HG02973 (cell line): Measurements from ENCODE around the gene STAT3.
"Not testable (repeated sequence)": the region's sequence is repeated elsewhere in the genome, so short reads cannot be mapped to it uniquely, and the experiment has no call there.

ENCODE experiments used
- ATAC-seq: cut with Tn5 transposase; IDR thresholded peaks from one replicate; pipeline ENCODE4 v1.9.1; 2021; ENCODE audit warnings: moderate library complexity; ENCODE audit not compliant: unreplicated experiment

The STAT3 gene

DNA sequence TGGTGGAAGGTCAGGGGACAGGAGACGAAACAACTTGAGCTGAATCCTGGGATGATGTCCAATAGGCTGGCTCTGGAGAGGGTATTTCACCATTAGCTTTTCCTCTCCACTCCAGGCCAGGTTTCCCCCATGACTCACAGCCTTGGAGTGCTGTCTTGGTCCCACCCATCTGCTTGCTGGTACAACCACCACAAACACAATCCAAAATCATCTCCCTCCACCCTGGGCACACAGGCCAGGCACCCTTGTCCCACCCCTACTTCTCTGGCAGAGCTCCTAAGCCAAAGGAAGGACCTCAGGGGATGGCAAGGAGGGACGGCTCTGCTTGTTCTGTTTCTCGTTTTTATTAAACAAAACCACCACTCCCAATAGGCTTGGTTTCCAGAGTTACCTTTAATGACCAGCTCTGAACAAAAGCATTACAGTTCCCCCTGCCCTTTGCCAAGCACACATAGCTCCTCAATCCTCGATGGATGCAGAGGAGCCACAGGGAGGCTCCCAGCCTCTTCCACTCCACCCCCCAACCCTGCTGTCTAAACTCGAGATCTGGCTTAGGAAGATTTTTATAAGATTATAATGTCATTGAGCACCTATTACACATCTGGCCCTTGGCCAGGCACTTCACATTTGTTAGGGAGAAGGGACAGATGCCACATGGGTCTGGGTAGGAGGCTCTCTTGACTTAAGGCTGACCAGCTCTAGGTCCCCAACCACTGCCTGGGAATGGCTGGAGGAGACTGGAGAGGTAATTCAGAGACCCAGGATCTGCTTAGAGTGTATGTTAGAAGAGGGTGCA is 21.5 kb upstream of the STAT3 start:
- ATAC-seq: no peak

DNA sequence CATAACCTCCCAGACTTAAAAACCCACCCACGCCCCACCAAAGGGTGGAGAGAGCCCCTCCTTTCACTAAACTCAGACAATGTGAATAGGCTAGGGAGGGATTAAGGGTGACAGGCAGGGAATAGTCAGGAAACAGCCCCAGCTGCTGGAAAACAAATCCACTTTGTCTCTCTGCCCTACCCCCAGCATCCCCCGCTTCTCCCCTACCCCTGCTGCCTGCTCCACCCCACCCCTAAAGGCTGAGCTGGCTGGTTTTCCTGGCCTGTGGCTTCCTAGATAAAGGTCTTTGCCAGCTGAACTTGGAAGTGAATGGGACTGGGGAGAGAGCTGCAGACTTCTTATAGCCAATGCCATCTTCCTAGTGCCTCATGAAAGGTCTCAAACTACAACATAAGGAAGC is 19.8 kb upstream of the STAT3 start:
- ATAC-seq: no peak

DNA sequence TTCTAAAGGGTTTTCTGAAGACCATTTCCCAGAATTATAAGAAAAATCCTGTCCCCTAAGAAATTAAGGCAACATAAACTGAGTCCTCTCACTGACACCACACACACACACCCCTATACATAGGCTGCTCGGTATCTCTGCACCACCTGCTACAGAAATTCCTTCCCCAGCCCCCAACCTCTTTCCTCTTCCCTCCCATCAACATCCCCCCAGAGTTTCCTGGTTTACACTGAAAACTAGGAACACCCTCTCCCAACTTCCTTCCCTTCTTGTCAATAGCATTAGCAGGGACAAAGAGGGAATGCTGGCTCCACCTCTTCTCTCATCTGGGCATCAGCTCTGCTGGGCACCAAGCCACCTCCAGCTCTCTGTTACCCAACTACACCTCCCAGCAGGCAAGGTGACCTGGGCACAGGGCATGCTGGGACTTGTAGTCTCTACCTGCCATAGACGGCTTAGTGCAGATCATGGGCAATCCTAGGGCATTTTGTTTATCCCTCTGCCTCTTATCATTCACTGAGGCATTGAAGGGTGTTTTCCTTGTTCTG is 19.1 kb upstream of the STAT3 start:
- ATAC-seq: no peak

DNA sequence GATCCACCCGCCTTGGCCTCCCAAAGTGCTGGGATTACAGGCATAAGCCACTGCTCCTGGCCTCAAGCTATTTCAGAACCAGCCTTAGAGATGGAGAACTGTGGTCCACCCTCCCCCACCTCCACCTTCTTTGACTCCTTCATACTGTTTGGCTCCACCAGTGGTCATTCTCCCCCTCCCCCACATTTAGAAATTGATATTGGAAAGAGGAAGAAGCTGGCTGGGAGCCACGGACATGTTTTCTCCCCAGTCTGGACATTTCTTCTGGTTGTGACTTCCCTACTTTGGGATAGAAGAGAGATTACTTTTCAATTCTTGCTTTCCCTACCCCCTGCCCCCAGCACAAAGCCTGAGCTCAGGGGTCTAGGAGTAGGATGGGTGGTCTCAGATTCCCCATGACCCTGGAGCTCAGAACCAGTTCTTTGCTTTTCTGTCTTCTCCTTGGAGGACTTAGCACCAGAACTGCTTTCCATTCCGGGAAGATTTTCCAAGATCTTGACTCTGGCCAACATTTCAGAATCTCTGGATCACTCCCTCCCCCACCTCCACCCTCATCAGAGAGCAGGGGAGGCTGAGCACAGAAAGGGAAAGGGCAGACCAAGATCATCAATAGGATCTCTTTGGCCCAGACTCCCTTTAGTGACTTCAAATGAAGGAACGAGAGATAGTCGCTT is 18.5 kb upstream of the STAT3 start:
- ATAC-seq: no peak

DNA sequence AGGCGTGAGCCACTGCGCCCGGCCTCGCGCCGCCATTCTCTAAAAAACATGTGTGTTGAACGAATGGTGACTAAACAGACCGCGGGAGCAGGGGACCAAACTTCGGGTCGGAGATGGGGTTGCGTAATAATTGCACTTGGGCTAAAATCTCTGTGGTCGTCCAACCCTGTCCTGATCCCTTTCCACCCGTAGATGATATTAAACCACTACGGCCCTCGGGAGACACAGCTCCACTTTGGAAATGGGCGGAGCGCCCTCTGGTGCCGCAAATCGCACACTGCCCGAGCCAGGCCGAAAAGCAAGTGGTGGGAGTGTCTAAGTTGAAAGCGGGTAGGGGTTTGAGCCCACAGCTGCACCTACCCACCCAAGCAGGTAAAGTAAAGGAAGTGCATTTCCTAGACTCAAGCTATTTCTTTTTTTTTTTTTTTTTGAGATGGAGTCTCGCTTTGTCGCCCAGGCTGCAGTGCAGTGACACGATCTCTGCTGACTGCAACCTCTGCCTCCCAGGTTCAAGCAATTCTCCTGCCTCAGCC is 17.8 kb upstream of the STAT3 start:
- ATAC-seq: no peak

DNA sequence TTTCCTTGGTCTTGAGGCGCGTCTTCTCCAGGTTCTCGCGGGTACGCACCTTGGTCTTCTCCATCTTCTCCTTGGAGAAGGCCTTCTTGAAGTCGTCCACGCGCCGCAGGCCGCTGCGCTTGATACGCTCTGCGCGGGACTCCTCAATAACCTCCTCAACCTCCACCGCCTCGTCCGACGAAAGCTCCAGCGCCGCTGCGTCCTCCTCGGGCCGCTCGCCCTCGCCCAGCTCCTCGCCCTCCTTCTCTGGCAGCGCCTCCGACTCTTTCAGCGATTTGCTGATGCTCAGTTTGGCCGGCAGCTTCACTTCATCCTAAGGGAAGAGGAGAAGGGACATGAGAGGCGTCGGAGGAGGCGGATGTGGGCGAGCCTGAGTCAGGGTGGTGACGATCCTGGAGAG is 16.8 kb upstream of the STAT3 start:
- ATAC-seq: no peak

DNA sequence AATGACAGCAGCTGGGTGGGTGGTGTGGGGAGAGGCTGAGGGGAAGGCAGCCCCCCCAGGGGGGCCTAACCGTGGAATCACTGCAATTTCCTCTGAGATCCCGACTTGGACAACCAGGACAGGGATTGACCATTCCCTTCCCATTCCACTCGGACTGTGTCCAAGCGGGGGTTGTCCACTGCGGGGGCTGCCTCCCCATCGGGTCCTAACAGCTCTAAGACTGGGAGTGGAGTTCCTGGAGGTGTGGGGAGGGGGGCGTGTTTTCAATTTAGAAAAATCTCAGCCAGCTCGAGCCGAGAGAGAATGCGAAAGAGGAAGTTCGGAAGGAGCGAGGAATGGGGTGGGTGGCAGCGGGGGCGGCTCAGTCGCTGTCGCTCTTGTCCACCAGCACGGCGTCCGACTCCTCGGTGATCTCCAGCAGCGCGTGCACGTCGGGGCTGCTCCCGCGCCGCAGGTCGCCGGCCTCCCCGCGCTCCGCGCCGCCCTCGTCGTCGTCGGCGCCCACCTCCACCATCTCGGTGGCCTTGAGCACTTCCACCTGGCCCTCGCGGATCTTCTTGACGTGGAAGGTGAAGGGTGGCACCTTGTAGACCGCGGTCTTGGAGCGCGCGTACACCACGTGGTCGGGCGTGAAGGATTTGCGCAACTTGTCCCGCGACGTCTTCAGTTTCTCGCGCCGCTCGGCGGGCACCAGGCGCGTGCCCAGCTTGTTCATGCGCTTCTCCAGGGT is 16.2 kb upstream of the STAT3 start:
- ATAC-seq: no peak

DNA sequence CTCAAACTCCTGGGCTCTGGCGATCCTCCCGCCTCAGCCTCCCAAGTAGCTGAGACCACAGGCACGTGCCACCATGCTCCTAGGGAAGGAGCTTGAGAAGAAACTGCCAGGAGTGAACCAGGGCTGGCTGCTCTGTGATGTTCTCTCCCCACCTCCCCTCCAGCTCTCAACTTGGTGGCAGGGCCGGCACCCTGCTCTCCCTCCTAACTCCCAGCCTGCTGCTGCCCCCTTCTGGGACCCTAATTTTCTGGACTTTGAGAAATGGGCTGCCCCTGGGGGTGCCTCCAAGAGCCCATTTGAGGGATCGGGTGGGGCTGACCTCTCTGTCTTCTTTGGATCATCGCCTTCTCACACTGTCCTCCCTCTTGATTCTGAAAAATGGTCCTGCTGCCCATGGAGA is 14.9 kb upstream of the STAT3 start:
- ATAC-seq: no peak

DNA sequence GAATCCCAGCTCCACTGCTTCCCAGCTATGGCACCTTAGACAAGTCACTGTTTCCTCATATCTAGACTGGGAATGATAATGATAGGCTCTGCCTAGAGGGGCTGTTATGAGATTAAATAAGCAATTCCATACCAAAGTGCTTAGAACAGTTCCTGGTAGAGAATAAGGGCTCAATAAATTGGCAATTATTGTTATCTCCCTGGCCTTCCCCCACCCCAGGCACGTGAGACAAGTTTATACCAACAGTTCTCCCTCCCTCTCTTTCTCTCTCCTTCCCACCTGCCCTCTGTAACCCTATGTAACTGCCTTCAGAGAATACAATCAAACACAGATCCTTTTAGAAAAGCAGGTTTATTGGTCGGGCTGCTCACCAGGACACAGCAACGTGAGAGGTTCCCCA is 13.9 kb upstream of the STAT3 start:
- no peak for ATAC-seq

DNA sequence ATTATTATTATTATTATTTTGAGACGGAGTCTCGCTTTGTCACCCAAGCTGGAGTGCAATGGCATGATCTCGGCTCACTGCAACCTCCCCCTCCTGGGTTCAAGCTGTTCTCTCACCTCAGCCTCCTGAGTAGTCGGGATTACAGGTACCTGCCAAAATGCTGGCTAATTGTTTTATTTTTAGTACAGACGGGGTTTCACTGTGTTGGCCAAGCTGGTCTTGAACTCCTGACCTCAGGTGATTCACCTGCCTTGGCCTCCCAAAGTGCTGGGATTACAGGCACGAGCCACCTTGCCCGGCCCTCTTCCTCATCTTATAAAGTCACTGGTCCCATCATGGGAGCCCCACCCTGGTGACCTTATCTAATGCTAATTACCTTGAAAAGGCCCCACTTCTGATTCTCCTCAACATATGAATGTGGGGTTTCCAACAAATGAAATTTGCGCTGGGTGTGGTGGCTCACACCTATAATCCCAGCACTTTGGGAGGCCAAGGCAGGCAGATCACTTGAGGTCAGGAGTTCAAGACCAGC is 12.7 kb upstream of the STAT3 start:
- not testable (repeated sequence) for ATAC-seq

DNA sequence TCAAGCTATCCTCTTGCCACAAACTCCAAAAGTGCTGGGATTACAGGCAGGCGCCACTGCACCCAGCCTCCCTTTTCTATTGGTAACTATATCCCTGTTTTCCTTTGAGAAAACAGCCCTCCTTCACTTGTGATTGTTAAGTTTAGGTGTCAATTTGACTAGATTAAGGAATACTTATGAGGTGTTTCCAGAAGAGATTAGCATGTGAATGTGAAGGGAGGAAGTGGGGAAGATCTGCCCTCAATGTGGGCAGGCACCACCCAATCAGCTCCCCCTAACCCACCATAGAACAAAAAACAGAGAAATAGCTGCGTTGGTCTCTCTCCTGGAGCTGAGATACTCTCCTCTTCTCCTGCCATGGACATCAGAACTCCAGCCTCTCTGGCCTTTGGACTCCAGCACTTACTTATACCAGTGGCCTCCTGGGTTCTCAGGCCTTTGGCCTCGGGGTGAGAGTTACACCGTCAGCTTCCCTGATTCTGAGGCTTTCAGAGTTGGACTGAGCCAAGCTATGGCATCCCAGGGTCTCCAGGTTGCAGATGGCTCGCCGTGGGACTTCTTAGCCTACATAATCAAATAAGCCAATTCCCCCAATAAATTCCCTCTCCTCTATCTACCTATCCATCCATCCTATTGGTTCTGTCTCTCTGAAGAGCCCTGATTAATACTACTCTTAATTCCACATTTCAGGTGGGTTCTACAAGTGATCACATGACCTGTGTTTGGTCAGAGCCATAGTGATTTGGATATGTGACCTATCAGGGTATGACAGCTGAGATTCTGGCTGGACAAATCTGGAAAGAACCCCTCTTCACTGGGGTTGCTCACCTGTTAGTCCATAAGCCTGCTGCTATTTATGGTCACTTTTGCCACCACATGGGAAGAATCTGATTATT is 12.0 kb upstream of the STAT3 start:
- ATAC-seq: no peak

DNA sequence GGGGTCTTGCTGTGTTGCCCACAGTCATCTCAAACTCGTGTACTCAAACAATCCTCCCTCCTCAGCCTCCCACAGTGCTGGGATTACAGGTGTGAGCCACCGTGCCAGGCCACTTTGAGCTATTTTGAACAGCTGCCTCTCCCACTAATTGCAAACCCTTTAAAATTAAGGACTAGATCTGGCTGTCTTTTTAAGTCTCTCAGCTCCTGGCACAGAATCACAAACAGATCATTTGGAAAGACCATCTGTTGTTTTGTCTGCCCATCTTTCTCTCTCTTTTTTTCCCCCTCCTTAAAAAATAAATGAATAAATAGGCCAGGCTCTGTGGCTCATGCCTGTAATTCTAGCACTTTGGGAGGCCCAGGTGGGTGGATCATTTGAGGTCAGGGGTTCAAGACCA is 10.9 kb upstream of the STAT3 start:
- ATAC-seq: no peak

DNA sequence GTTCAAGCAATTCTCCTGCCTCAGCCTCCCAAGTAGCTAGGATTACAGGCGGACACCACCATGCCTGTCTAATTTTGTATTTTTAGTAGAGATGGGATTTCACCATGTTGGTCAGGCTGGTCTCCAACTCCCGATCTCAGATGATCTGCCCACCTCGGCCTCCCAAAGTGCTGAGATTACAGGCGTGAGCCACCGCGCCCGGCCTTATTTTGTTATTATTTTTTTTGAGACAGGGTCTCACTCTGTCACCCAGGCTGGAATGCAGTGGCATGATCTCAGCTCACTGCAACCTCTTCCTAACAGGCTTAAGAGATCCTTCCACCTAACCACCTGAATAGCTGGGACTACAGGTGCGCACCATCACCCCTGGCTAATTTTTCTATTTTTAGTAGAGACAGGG is 7.4 kb upstream of the STAT3 start:
- not testable (repeated sequence) for ATAC-seq

DNA sequence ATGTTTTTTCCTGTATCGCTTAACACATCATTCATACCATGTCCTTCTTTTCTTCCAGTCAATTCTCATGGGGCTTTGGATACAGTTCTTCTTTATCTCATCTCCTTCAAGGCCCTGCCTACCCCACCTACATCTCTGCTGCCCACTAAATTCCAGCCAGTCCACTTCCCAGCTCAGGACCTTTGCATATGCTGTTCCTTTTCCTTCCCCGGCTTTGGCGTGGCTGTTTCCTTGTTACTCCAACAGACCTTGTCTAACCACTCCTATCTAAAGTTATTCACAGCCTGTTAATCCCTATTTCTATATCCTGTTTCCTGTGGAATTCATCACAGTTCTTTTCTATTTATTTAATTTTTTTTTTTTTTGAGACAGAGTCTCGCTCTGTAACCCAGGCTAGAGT is 6.6 kb upstream of the STAT3 start:
- no peak for ATAC-seq

DNA sequence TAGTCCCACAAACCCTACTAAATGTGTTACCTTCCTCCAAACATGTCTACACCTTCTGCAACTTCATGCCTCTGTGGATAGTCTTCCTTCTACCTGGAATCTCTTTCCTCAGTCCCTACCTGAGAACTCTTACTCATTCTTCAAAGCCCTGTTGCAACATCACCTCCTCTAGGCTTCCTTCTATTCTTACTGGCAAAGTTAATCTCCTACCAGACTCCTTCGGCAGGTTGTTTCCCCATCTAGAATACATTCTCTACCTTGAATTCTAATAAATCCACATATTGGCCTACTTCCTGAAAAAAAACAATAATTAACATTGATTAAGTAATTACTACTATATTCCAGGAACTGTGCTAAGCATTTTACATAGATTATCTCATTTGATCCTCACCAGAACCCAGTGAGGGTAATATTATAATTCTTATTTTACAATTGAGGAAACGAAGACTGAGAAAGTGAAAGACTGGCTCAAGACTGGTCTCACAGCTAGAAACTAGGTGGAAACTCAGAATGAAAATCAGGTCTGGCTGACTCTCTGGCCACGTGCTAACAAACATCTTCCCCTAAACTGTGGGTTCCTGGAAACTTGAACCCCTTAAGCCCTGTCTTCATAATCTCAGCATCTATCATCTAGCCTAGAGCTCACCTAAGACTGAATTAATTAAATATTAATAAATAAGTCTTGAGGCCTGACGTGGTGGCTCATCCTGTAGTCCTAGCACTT is 4.6 kb upstream of the STAT3 start:
- ATAC-seq: no peak

DNA sequence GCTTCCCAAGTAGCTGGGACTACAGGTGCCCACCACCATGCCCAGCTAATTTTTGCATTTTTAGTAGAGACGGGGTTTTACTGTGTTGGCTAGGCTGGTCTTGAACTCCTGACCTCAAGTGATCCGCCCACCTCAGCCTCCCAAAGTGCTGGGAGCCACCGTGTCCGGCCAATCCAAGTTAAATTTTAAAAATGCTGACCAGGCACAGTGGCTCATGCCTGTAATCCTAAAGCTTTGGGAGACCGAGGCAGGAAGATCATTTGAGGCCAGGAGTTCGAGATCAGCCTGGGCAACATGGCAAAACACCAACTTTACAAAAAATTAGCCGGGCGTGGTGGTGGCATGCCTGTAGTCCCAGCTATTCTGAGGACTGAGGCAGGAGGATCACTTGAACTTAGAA is 3.2 kb upstream of the STAT3 start:
- ATAC-seq: not testable (repeated sequence)

DNA sequence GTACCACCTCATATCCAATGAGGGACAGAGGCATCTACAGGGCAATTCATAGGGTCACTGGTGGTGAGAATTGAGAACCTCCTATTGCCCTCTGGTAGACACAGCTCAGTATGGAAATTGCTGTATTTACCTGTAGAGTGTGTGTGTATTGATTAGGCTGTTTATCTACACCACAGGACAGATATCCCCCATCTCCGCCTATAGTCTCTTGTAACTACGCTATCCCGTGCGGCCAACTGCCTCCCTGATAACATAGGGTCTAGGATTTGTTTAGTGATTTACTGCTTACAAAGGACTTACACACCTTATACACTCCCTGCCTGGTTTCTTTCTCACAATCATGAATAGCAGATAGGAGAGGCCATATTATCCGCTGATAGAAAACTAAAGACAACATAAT is 1.7 kb upstream of the STAT3 start:
- ATAC-seq: no peak

DNA sequence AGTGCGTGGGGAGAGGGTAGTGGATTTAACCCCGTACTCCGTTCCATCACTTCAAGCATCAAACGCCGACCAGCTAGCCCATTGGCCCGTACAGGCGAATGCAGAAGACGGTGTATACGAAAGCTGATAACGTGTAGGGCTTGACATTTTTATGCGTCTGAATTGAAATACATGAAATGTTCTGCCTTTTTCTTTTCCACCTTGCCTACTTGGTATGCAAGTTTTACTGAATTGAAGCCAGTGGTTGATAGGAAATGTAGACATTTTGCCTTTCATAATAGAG is 834 bp upstream of the STAT3 start:
- no peak for ATAC-seq

DNA sequence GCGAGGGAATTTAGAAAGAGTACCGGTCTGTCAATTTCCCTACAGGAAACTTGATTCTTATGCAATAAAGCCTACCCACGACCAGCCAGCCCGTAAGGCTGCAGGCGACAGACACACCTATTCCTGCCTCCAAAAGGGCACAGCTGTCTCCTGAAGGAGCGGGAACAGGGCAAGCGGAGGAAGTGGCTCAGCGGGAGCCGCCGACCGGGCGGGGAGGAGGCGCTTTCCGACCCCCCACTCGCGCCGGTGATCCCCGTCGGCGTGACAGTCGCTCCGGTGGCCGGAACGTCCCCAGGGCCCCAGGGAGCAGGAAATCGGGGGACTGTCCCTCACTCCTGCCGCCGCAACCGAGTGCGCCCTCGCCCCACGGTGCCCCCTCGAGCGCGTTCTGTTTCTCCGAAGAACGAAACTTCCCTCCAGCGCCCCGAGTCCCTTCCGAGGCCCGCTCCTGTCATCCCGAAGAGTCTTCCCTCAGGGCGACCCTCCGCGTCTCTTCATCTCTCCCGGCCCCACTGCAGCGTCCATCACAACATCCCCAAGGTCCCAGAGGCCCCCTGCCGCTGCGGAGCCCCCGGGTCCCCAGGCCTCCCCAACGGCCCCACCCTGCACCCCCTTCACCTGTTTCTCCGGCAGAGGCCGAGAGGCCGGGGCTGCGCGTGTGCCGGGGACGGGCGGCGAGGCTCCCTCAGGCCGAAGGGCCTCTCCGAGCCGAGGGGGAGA is 421 bp downstream of the STAT3 start:
- ATAC-seq: peak; percentile 4
